HG03135 (cell line): ENCODE results near the gene TMCC2.
A peak's percentile ranks its signal among the peaks of the same experiment; 100 is the strongest.
"Not testable (repeated sequence)": the region's sequence is repeated elsewhere in the genome, so short reads cannot be mapped to it uniquely, and the experiment has no call there.

ENCODE experiments used
- ATAC-seq: cut with Tn5 transposase; IDR thresholded peaks from one replicate; pipeline ENCODE4 v1.9.1; 2021; ENCODE audit warnings: mild to moderate bottlenecking, moderate library complexity; ENCODE audit not compliant: unreplicated experiment

TMCC2 gene

DNA sequence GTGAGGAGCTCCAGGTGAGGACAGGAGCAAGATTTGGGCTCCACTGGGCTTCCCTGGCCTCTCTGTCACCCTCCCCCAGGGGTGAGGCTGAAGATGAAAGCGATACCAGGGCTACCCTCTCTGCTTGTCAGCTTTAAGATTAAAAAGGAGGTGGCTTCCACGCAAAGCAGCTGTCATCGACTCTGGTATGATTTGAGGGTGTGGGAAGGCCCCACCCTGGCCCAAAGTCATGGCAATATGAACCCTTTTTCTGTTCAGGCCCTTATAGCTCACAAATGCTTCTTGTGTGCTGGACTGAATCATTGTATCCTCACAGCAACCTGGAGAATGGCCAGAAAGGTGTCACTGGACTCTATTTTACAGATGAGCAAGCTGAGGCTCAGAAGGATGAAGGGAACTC, 52.2 kb downstream of the TMCC2 start:
- ATAC-seq = no peak

- ATAC-seq = not testable (repeated sequence)
These were observed 53.1 kb downstream of the TMCC2 start for GRCh38 chr1:205280666-205281395.

DNA sequence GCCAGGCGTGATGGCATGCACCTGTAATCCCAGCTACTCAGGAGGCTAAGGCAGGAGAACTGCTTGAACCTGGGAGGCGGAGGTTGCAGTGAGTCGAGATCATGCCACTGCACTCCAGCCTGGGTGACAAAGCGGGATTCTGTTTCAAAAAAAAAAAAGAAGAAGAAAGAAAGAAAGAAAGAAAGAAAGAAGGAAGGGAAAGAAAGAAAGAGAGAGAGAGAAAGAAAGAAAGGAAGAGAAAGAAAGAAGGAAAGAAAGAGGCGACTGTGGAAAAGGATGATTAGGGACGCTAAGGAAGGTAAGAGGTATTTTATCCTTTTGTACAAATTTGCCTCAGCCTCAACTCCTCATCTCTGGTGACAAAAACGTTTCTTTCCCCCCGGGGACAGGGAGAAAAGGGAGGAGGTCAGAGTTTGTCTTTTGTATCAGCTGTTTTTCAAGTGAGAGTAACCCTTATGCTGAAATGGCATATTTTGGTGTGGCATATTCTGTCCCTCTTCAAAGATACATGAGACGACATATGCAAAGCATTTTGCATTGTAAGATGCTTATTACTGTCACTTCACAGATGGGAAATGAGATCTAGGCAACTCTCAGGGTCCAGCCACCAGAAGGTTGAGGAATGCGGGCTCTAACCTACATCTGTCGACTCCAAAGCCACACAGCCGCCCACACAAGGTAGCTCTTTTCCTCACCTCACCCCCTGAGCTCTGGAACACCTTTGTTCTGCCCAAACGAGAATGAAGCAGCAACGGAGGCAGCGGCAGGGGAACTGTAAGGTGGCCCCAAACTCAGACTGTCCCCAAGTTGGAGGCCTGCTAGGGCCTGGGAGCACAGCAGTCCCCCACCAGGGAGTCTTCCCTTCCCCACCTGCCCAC, 55.8 kb downstream of the TMCC2 start:
- ATAC-seq = no peak

DNA sequence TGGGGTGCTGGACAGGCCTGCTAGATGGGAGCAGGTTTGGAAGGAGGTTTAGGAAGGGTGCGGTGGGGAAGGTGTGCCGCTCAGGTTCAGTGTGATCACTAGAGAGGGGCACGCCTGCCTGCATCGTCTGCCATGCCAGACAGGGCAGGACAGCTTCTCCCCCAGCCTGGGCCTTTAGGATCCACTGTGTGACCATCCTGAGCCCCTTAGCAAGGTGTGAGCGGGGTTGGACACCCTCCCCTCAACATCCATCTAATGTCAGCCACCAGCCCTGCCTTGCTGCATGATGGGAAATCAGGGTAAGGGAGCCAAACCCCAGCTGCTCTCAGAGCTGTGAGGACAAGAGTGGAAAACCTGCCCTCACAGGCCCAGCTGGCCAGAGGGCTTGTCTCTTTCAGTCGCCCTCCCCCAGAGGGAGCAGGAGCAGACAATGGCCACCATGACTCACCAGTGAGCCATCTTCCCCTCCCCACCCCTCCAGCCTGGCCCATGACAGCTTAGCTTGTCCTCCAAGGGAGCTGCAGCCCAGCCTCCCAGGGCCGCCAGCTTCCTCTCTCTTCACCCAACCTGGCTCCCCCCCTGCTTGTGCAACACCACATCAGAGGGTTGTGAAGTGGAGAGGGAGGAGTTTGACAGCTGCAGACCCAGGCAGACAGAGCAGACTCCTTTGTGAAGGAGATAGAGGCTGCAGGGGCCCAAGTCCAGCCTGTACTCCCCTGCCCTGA, 56.8 kb downstream of the TMCC2 start:
- ATAC-seq = no peak

DNA sequence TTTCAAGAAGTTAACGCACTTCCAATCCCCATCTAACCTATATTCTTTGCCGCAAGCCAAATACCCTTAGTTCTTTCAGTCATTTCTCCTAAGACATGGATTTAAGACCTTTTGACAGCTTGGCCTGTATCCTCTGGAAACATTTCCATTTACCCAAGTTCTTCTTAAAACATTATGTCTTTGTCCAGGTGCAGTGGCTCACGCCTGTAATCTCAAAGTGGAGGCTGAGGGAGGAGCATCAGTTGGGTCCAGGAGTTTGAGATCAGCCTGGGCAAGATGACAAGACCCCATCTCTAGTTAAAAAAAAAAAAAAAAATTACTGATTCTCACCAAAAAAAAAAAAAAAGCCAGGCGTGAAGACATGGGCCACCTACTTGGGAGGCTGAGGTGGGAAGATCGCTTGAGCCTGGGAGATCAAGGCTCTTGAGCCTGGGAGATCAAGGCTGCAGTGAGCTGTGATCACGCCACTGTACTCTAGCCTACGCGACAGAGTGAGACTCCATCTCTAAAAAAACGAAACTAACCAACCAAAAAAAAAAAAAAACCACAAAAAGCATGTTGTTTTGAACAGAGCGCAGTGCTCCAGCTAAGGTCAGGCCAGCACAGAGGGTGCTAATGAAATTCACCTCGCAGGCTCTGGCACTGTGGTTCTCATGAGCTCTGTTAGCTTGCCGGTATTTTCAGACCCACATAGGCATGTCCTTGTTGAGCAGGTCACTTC, 57.8 kb downstream of the TMCC2 start:
- ATAC-seq = no peak

DNA sequence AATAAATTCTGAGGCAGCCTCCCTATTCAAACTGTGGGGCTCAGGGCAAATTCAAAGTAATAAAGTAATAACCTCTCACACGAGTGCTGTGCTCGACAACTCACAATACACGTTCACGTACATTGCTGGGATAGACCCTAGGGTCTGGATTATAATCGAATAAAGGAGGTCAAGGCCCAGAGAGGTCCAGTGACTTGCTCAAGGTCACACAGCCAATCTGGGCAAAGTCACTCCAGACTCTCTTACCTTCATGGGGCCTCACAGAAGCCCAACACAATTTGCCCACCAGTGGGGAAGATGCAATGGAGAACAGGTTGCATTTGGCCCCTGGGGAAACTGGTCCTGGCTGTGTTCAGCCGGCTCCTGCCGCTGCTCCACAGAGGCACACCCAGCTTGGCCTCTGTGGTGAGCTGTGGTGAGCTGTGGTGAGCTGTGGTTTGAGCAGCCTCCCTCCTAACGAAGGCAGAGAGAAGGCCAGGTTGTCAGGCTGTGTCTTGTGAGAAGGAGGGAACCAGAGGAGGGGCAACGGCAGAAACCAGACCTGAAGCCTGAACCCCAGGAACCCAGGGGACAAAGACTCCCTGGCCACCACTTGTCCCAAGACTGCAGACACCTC, 58.7 kb downstream of the TMCC2 start:
- ATAC-seq = no peak

DNA sequence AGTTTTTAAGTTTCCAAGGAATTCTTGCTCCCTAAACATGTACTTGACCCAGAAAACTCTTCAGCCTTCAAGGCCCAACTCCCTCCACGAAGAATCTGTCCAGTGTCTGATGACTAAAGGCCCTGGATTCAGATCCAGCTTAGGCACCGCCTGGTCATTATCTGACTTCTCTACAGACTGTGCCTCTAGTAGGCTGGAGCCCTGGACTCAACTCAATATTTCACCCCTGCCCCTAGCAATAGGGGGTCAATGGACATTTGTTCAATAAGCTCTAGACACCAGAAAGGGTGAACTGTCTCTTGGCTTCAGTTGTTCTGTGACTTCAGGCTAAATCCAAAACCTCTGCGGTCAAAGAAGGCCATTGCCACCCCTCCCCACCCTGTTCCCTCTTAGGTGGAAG, 59.3 kb downstream of the TMCC2 start:
- ATAC-seq = no peak

DNA sequence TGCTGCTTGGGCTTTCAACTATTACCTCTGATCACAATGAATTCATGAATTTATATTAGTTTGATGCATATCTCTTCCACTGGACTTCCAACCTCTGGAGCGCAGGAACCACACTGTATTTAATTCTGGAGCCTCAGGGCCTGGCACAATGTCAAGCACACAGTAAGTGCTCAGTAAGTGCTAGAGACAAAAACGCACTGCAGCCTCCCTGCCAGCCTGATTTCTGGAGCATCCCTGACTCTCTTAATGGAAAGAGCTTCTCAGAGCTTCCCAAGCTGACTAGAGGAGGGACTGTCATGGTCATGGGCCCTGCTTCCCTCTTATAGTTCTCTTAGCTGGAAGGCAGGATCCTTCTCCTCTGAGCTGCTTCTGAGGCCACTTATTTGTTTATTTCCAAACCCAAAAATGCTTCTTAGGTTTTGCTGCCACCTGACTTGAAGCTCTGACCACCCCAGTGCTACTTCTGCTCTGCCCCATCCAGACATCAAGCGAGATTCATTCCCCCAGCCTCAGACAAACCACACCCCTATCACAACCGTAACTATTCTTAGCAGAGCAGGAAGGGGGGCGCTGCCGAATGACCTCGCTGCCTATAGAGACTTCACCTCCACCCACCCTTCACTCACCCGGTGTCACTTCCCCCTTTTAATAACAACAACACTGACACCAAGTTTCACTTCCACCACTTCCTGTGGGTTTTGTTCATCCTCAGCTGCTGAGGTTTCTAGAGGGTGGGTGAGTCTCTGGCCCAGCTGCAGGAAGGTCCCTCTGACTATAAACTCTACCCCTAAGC, 60.2 kb downstream of the TMCC2 start:
- ATAC-seq = peak; percentile 78

GRCh38 chr1:205291596-205291995, 63.9 kb downstream of the TMCC2 start:
- no peak for ATAC-seq

DNA sequence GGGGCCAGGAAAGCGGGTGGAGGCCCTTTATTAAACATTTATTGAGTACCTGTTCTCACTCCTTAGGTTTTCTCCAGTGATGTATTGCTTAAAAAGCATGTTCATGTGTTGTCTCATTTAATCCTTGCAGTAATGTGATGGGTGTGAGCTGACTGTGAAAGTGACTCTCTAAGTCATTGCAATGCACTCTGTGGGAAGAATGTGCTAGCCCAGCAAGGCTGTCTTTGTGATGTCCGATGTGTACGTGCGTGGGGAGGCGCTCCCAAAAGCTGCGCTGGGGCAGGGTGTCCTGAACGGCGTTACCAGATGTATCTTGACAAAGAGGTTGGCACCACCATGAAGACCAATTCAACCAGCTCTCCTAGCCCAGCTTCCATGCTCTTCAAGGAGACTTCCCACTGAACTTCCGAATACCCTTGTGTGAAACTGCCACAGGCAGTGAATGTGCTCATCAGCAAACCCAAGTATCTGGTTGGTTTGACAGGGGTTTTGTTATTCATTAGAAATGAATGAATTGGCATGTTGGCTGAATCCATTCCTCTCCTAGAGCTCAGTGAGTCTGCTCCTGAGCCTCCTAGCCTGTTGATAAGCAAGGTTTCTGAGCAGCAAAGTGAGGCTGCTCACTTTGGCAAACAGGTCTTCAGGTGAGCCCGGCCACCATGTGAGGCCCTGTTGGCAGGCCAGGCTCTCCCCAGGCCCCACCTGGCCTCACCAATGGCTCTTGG, 65.8 kb downstream of the TMCC2 start:
- no peak for ATAC-seq

- no peak for ATAC-seq
These were observed 66.6 kb downstream of the TMCC2 start for GRCh38 chr1:205294175-205294917.

DNA sequence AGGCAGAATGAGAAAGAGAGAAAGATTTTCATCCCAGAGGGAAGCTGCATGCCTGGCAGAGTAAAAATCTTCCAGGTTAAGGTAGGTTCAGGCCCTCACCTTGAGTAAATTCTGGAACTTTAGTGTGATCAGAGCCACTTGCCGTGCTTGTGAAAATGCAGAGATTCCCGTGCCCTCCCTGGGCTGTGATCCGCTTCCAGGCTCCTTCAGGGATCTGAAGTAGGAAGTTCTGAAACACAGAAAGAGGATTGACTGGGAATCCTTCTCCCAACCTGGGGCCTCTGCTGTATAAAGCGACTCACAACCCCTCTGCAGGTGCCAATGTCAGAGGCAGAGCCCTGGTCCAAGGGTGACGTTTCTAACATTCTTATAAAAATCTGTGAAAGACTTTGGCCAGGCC, 67.2 kb downstream of the TMCC2 start:
- ATAC-seq = no peak

GRCh38 chr1:205296154-205296553, 68.4 kb downstream of the TMCC2 start:
- ATAC-seq = no peak

- not testable (repeated sequence) for ATAC-seq
These were observed 69.9 kb downstream of the TMCC2 start for GRCh38 chr1:205297546-205298177.

- ATAC-seq = no peak
These were observed 70.6 kb downstream of the TMCC2 start for GRCh38 chr1:205298191-205298994.

DNA sequence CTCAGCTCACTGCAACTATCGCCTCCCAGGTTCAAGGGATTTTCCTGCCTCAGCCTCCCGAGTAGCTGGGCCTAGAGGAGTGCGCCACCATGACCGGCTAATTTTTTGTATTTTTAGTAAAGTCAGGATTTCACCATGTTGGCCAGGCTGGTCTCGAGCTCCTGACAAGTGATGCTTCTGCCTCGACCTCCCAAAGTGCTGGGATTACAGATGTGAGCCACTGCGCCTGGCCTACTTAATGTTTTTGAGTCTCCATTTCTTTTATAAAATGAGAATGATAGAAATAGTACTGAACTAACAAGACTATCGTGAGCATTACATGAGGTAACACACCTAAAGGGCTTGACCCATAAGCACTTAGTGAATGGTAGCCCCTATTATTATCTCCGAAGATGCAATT, 72.4 kb downstream of the TMCC2 start:
- no peak for ATAC-seq

DNA sequence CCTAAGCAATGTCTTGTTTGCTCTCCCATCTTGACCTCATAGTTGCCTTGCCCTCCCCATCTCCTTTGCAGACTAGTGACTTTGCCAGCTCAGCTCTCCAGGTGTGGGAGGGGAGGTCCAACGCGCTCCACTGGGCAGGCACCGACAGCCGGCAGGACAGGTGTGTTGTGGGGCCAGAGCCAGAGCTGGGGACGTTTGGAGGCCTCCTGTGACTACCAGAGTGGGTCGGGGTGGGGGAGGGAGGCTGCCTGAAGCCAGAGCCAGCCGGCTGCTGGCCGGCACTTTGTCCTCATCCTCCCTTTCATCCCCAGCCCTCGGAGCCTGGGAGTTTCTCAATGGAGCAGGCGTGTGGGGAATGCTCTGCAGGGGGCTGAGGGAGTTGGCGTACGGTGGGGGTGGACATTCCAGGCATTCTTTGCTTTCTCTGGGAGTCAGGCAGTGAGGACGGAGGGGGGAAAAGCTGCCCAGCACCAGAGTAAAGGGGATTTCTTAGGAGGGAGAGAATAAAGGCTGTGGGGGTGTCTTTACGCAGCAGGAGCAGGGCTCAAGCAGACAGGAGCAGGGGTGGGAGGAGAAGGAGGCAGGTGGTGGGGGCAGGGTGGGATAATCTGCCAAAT, 73.6 kb downstream of the TMCC2 start:
- ATAC-seq = no peak
